Measurements from ENCODE around the gene MSL3B.
"Not testable (repeated sequence)": the region's sequence is repeated elsewhere in the genome, so short reads cannot be mapped to it uniquely, and the experiment has no call there.

Gene MSL3B

GRCh38 chr2:233867993-233868532 is at the start of gene MSL3B:
Gene MSL3B, minus strand, starts transcription at chr2:233868386.
- ATAC-seq = peak; percentile 76 to 79

GRCh38 chr2:233917116-233917515 is 48.9 kb upstream of the MSL3B start, which contains the start of gene TRPM8:
Gene TRPM8, plus strand, starts transcription at chr2:233917373. Its CDS starts 9,165 bp downstream, at chr2:233926538.
- no peak for ATAC-seq

- ATAC-seq = no peak
Measured at GRCh38 chr2:233915128-233915527, 46.9 kb upstream of the MSL3B start.

GRCh38 chr2:233912691-233913423 is 44.7 kb upstream of the MSL3B start:
- ATAC-seq = no peak

DNA sequence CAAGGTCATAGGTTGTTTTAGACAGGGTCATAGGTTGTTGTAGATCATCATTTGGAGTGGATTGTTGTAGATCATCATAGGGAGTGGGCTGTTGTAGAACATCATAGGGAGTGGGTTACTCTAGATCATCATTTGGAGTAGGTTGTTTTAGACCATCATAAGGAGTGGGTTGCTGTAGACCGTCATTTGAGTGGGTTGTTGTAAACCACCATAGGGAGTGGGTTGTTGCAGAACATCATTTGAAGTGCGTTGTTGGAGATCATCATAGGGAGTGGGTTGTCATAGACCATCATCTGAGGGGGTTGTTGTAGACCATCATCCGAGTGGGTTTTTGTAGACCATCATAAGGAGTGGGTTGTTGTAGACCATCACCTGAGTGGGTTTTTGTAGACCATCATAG is 39.4 kb upstream of the MSL3B start:
- ATAC-seq = no peak

DNA sequence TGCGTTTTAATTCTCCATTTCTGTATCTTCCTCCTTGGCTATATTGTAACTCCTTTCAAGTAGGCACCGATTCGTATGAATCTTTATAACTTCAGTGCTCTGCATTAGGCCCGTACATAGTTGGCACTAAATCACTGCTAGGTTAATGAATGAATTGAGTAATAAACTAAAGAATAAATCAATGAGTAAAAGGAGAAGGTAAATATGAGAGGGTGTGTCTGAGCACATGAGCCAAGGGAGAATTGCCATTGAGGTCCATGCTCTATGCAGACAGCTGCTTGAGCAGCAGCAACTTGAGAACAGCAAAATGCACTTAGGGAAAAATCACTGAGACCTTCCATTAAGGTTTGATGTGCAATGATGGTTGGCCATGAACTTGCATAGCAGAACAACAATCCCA is 37.8 kb upstream of the MSL3B start:
- no peak for ATAC-seq

DNA sequence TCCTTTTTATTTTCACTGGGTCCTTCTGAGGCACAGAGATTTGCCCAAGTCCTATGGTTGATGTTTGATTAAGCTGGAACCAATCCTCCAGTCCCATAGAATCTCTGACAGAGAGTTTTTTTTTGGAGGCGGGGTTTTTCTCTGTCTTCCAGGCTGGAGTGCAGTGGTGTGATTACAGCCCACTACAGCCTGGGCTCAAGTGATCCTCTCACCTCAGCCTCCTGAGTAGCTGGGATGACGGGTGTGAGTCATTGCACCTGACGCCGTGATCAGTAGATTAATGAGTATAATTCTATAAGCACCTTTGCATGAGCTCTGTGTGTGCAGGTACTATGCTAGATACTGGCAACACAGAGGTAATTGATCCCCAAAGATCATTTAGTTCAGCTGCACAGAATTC is 33.7 kb upstream of the MSL3B start:
- ATAC-seq = no peak

DNA sequence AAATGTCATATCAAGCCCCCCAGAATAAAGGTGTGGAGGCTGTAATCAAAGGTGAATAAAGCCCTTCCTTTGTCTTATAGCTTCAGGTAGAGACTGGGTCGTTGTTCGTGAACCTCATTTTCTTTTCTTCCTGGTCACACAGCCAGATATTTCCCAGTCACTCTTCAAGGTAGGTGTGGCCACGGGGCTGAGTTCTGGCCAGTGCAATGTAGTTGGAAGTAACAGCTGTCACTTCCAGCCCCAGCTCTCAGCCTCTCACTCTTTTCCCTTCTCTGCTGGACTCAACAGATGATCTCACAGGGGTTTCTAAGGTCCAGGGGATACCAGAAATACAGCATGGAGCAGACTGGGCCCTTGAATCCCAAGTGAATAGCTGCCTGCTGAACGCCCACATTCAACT is 33.2 kb upstream of the MSL3B start:
- ATAC-seq = no peak

- ATAC-seq = not testable (repeated sequence)
Measured at GRCh38 chr2:233896253-233896652, 28.1 kb upstream of the MSL3B start.

DNA sequence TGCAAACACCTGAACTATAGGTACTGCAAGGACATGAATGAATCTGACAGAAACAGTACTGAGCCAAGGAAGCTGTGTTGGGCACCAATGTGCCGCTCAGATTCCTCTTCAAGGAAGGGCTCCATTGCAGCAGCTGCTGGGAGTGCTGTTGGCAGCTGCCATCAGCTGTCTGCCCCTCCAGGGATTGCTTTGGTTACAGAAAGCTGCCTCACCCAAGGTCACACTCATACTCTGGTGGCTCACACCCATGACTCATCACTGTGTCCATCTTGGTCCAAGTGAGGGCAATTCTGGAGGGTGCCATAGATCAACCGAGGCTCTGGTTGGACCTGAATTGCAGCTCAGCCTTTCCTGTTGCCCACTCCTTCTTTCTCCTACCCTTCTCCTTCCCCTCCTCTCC is 24.6 kb upstream of the MSL3B start:
- ATAC-seq = no peak

GRCh38 chr2:233882353-233882752 is 14.2 kb upstream of the MSL3B start:
- no peak for ATAC-seq

DNA sequence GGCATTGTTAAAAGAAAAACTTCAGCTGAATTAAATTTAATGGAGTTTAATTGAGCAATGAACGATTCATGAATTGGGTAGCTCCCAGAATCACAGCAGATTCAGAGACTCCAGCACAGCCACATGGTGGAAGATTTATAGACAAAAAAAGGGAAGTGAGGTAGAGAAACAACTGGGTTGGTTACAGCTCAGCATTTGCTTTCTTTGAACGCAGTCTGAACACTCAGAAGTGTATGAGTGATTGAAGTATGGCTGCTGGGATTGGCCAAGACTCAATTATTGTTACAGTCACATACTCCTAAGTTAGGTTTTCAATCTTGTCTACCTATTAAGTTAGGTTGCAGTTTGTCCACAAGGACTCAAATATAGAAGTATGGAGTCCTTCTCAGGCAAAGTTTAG is 3.9 kb upstream of the MSL3B start:
- not testable (repeated sequence) for ATAC-seq

GRCh38 chr2:233871432-233871831 is 3.2 kb upstream of the MSL3B start:
- no peak for ATAC-seq

- no peak for ATAC-seq
Measured at GRCh38 chr2:233866479-233866878, 1.7 kb downstream of the MSL3B start.

DNA sequence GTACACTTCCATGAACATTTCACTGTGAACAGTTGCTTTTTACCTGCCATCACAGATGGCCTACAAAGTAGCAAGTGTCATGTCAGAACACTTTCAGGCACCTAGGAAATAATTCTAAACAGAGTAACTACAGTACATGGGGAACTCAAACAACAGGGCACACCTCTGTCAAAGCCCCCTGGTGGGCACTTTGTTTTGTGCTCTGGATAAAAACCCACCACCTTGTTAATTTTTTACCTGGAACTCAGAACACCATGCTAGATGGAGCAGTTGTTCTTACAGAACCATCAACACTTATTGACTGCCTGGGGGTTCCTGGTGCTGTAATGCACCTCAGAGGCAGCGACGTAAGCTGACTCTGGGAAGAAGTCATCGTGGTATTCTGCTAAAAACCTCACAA is 2.3 kb downstream of the MSL3B start:
- no peak for ATAC-seq

DNA sequence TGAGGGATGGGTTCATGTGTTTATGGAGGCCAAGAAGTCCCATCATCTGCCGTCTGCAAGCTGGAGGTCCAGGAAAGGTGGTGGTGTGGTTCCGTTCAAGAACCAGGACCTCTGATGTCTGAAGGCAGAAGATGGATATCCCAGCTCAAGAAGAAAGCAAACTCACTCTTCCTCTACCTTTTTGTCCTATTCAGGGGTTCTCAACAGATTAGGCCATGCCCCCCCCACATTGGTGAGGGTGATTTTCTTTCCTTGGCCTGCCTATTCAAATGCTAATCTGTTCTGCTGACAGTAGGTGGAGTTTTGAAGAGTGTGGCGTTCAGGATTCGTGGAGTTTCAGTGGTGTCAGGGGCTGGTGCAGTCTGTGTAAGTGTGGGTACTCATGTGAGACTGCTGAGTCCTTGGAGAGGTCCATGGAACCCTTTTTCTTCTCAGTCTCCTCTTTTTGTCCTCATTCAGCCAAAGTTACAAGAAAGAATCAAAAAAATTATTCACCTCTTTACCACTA is 5.9 kb downstream of the MSL3B start:
- no peak for ATAC-seq

GRCh38 chr2:233858331-233858730 is 9.9 kb downstream of the MSL3B start:
- no peak for ATAC-seq

DNA sequence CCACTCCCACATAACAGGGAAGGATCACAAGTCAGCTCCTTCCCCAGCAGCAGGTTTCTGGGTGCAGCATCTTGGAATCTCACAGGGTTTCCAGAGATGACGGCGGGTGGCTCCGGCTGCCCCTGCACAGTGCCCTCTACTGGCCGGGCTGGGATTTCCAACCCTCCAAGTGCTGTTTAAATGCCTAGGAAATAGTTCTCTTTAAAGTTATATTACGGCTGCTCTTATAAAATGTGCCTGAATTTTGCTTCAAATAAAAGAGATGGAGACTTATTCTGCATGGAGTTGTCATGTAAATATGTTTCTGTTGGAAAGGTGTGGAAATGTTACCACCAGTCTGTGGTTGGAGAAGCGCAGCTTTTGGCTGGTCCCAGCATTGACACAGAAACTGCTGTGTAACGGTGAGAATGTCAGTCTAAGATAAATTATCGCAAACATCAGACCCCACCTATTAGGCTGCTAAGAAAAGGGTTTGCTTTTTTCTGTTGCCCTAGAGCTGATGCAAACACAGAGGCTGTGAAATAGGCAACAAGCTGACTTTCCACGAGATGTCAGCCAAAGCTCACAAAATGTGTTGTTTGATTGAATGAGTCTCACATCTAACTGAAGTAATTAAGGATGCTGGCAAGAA is 10.6 kb downstream of the MSL3B start:
- ATAC-seq = no peak

- ATAC-seq = no peak
Measured at GRCh38 chr2:233856184-233856583, 12.0 kb downstream of the MSL3B start.

- no peak for ATAC-seq
Measured at GRCh38 chr2:233855345-233855744, 12.8 kb downstream of the MSL3B start.

- peak; percentile 95 to 96 for ATAC-seq
Measured at GRCh38 chr2:233854241-233854981, 13.8 kb downstream of the MSL3B start, which contains the start of gene HJURP. Gene HJURP, minus strand, starts transcription at chr2:233854535. Its CDS starts 35 bp downstream, at chr2:233854500.

- no peak for ATAC-seq
Measured at GRCh38 chr2:233853883-233854240, 14.3 kb downstream of the MSL3B start.

DNA sequence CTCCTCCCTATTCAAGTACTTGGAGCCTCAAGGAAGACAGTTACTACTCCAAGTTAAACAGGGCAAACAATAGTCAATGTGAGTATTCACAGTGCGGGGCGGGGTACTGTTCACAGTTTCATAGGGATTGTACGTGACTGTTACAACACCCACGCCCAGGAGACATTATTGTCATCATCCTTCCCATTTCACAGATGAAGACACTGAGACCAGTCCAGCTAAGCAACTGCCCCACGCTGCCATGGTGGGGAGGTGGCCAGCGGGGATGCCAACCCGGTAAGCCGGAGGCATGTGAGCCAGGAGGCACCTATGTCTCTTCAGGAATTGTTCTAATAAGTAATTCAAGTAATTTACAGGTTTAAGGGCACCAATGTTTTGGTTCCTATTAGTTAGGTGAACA is 14.8 kb downstream of the MSL3B start:
- no peak for ATAC-seq

All from activated CD4-positive, CD25-positive, alpha-beta regulatory T cell treated with anti-CD3 and anti-CD28 coated beads, Interleukin-2, amount 50 U/mL, for 24 hours (primary cell).